GM19328 (cell line): ENCODE measurements around the gene TTLL8.

Source experiments
- ATAC-seq: cut with Tn5 transposase; IDR thresholded peaks from one replicate; pipeline ENCODE4 v1.9.1; 2021; ENCODE audit warnings: mild to moderate bottlenecking, moderate library complexity; ENCODE audit not compliant: unreplicated experiment

Gene TTLL8

DNA sequence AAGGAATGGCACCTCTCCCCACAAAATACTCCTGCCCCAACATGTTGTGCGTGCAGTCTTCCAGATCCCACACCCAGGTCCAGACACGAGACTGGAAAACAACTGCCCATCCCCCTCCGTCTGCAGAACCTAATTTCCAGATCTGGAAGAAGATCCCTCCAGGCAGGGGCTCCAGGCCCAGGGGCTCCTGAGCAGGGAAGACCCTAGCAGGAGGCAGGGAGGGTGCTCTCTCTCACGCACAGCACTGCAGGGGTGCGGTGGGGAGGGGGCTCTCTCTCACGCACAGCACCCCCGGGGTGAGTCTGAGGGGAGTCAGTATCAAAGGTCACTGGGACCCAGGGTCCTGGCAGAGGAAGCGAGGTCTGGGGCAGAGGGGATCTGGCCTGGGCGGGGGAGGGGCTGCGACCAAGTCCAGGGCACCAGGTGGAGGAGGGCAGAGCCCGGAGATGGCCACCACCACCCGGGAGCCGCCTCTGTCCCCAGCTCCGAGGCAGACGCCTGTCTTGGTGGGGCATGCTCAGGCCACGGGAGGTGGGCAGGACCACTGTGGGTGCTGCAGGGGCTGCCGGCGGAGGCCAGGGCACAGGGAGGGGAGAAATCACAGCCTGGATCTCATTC is 25.5 kb upstream of the TTLL8 start:
- no peak for ATAC-seq

DNA sequence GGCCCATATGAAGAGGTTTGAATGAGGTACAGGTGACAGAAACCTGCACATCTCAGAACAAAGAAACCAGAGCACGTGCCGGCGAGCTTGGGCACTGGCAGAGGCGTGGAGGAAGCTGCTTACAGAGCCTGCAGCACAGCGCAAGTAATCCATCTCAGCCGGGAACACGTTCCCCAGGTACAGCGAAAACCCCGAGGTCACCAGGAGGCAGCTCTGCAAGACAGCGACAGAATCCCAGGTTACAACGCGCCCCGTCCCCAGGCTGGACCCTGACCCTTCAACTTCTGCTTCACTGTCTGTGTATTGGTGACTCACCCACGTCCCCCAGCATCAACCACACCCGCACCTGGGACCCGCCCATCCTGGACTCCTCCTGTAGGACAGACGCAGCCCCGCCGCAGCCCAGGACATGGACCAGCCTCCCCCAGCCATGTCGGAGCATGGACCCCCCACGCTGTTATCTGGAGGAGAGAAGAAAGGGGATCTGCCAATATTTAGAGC is 24.9 kb upstream of the TTLL8 start:
- no peak for ATAC-seq

DNA sequence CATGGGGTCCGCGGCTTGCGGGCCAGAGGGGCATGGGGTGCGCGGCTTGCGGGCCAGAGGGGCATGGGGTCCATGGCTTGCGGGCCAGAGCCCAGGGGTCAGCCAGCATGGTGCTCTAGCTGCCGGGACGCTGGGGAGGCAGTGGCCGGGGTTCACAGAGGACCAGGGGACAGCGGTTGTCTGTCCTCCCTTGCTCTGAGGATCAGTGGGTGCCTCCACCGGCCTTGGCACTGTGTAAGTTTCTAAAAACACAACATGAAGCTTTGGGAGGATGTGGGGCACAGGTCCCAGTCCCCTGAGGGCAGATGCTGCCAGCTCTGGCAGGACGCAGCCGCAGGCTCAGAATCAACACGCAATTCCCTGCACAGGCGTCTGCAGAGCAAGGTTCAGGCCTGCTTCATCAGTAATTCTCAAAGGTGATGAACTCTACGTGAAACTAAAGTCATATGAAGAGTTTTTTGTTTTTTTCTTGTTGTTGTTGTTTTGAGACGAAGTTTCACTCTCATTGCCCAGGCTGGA is 24.2 kb upstream of the TTLL8 start:
- ATAC-seq: no peak

DNA sequence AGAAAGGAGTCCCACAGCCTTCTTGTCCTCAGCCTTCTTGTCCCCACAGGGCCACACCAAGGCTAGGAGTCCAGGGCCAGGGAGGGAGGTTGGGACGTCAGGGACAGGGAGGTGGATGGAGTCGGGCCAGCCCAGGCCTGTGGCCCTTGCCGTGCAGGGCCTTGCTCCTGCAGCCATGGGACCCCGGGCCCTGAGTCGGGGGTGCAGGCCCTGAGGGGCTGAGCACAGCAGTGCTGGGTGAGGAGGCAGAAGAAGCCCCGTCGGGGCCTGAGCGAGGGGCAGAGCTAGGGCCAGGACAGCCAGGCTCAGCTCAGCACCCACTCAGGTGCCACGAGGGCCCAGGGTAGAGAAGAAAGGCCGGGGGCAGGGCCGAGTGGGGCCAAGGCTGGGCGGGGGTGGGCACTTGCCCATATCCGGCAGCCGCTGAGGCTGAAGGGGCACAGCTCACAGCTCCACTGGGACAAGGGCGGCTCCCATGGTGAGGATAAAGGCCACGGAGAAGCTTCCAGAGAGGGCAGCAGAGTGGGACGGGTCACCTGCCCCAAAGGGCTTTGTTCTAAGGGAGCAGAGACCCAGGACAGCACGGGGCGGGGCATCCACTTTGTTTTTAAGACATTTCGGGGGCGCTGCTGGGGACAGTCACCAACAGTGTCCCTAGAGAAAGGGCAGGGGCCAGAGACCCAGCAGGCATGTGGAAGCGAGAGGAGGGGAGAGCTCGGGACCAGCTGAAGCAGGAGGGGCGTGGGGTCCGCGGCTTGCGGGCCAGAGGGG is 23.5 kb upstream of the TTLL8 start:
- no peak for ATAC-seq

DNA sequence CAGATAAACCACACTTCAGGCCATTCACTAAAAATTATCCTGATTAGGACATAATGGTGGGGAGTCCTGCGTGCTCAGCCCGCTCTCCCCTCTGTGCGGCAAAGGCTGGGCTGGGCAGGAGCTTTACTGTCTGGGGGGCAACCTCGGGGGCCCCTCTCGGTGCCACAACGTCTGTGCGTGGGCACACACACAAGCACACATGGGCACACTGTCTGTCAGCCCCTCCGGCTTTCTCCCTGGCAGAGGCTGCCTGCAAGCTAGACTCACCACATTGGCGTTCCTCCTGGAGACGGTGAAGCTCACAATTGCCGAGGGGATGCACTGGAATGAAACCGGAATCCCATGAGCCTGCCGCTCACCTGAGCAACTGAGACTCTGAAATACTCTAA is 22.0 kb upstream of the TTLL8 start:
- ATAC-seq: no peak

DNA sequence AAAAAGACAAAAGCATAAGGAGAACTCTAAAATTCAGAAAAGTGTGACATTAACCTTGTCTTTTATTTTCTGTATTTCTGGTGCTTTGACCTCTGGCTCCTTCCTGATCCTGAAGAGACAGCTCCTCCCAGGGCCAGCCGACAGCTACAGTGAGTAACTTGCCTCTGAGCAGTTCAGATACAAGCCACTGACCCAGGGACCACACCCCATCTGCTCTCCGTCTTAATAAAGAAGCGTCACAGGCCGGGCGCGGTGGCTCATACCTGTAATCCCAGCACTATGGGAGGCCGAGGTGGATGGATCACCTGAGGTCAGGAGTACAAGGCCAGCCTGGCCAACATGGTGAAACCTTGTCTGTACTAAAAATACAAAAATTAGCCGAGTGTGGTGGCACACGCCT is 20.7 kb upstream of the TTLL8 start:
- ATAC-seq: no peak

DNA sequence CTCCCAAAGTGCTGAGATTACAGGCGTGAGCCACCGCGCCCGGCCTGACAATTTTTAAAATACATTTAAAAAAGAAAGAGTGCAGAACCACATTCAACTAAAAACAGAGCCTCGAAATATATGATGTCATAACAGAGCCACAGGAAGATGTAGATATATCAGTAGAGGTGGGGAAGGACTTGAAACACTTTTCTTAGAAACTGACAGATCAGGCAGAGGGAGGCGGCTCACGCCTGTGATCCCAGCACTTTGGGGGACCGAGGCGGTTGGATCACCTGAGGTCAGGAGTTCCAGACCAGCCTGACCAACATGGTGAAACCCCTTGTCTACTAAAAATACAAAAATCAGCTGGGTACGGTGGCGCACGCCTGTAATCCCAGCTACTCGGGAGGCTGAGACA is 20.1 kb upstream of the TTLL8 start:
- no peak for ATAC-seq

DNA sequence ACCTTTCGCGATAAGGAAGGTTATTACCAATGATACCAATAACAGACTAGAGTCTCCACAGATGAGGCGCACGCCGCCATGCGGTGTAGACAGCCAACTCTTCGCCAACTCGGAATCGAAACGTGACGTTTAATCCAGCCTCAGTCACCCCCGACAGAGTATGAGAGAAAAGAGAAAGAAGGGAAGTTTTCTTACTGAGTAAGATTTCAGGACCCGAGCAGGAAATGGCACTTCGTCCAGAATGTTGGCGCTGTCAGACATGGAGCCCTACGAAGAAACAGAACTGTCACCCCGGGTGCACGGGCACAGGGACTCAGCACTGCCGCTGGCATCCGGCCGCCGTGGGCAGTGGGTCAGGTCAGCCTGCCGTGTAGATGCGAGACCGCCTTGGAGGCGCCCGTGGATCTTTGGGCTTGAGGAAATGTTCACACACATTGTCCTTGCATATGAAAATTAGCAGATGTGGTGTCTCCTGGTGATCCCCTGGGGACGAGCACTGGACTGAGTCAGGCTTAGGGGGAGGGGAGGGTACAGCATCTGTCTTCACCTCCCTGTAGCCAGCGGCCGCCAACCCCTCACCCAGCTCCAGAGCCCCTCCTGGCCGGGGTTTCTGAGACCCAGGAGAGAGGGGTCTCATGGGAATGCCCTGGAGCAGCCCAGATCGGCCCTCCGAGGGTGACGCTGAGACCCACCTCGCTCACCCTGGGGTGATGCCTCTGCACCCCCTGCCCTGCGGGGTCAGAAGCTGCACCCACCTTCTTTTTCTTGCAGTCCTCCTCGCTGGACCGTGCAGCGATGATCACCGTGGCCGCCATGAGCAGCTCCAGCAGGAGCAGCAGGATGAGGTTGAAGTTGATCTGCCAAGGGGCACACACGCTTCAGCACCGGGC is 18.8 kb upstream of the TTLL8 start:
- ATAC-seq: no peak

DNA sequence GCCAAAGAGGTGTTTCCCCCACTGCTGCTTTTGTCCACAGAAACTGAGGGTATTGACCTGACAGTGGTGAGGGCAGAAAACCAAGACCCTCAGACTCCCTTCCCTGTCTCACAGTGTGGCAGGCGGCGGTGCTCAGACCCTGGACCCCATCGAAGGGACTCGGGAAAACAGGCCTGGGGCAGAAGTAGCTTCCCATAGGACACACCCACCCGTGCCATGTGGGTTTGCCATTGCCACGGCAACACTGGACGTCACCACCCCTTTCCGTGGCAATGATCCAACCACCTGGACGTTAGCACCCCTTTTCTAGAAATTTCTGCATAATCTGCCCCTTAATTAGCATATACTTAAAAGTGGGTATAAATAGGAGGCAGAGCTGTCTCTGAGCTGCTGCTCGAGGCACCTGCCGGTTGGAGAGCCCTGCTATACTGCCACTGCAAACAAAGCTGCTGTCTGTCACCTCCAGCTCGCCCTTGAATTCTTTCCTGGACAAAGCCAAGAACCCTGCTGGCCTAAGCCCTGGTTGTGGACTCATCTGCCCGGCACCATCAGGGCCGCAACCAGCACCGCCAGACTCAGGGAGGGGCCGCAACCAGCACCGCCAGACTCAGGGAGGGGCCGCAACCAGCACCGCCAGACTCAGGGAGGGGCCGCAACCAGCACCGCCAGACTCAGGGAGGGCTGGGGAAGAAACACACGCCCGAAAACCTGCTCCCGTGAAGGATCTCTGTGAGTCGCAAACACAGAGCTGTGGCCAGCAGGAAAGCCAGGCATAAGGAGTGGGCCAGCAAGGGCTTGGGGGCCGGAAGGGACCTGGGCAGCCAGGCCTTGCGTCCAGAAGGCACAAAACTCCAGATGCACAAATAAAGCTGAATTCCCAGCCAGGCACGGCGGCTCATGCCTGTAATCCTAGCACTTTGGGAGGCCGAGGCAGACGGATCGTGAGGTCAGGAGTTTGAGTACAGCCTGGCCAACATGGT is 16.7 kb upstream of the TTLL8 start:
- no peak for ATAC-seq

DNA sequence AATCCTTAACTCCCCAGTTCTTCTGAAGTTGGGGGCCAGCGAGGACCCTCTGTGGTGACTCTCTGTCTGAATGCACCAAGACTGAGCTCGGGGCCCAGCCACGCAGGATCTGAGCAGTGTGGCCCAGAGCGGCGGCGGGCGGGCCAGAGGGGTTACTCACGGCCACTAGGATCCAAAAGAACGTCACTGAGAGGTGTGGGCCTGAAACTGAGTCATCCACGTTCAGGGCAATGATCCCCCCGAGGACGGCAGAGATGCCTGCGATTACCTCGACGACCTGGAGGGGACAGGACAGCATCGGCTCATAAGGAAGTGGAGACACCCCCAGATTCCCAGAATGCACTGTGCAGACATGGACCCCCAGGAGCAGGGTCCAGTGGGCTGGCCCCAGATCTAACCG is 16.0 kb upstream of the TTLL8 start:
- no peak for ATAC-seq

DNA sequence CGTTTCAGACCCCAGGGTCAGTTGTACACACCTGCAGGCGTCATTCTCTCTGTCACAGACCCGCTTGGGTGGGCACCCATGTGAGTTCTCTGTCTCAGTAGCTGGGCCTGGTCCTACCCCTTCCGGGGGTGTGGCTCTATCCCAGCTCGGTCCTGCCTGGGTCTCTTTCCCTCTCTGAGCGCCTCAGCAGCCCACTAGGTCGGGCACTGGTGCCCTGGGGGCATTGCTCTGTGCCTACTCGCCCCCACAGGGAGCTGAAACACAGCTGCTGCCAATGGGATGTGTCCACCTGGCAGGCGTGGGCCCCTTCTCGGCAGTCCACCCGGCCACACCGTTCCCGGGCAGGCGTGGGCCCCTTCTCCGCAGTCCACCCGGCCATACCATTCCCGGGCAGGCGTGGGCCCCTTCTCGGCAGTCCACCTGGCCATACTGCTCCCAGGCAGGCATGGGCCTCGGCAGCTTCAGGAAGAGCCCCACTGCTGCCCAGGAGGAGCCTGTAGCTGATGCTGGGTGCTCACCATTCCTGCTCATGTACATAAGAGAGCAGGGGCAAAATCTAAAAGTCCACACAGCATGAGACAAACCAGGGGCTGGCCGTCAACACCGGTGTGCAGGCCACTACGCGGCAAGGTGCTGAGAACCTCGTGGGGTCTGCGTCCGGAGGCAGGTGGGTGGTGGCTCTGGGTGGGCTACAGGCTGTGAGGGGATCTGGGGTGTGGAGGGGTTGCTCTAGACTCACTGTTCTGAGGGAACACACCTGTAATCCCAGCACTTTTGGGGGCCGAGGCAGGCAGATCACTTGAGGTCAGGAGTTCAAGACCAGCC is 14.8 kb upstream of the TTLL8 start:
- no peak for ATAC-seq

DNA sequence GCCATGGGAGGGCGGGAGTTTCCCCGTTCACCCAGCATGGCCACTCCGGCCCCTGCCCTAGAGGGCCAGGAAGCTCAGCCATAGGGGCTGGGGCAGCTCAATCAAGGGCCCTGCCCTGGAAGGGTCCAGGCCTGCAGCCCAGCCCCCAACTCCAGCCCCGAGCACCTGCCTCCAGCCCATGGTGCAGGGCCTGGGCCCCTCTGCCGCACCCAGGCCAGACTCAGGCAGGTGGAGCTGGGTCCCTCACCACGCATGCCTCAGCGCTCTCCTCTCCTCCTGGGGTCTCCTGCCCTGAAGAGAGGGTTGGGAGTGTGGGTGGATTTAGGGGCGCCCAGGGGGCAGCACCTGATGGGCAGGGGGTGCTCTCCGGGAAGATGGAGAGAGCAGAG is 14.1 kb upstream of the TTLL8 start:
- no peak for ATAC-seq

DNA sequence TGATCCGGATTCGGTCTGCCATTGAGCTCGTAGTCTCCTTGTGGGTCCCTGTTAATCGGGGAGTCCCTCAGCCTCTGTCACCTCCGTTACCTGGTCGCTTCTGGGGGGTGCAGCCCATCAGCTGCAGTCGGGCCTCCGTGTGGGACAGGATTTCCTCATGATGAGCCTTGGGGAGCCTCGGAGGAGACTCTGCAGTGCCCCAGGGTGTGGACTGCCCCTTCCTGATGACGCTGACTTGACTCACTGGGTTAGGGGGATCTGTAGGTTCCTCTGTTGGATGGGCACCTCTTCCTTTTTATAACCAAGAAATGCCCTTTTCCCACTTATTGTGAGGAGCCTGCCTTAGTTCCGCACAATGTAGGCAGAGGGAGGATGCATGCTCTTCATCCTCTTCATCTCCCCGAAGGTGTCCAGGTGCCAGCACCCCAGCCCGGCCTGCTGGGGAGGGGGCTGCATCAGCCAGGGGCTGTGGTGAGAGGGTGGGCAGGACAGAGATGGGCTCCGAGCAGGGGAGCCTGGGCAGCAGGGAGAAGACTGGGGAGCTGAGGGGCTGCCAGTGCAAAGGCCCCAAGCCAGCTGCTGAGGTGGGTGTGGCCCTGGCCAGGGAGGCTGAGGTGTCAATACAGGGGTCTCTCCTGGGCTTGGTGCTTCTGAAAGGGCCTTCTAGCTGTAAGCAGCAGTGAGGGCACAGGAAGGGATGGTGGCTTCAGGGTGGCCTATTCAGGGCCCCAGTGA is 13.5 kb upstream of the TTLL8 start:
- ATAC-seq: no peak

DNA sequence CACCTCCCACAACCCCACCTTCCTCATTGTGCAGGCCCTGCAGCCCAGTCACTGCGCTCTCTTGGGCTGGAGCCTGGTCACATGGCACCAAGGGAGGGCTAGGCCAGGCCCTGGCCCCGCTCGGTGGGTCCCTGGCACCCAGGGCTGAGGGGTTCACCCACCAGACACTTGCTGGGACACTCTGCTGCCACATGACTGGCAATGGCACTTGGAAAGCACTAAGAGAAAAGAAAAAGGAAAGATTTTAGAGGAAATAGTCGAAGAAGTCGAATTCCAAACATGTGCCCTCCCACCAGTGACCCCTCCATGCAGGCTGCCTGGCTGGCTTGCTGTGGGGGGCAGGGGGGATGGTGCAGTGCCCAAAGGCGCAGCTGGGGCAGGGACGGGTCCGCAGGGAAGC is 12.3 kb upstream of the TTLL8 start:
- ATAC-seq: no peak

DNA sequence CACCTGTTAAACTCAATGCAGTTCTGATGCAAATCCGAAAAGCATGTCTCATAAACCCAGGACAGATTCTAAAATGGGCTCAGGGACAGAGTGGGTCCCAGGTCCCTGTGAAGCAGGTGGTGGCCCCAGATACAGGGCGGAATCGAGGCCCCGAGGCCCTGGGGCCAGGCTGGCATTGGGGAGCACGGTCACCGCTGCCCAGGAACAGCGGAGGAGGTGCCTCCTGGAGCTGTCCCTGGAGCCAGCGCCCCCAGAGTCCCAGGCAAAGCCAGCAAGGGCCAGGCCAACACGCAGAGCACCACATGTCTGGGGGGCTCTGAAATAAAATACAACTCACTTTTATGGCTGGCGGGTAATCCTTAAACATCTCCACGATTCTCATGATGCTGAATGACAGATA is 10.0 kb upstream of the TTLL8 start:
- ATAC-seq: no peak

DNA sequence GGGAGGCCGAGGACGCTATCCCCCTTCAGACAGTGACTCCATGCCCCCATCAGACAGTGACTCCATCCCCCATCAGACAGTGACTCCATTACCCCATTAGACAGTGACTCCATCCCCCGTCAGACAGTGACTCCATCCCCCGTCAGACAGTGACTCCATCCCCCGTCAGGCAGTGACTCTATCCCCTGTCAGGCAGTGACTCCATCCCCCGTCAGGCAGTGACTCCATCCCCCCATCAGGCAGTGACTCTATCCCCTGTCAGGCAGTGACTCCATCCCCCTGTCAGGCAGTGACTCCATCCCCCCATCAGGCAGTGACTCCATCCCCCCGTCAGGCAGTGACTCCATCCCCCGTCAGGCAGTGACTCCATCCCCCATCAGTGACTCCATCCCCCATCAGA is 9.1 kb upstream of the TTLL8 start:
- ATAC-seq: no peak

DNA sequence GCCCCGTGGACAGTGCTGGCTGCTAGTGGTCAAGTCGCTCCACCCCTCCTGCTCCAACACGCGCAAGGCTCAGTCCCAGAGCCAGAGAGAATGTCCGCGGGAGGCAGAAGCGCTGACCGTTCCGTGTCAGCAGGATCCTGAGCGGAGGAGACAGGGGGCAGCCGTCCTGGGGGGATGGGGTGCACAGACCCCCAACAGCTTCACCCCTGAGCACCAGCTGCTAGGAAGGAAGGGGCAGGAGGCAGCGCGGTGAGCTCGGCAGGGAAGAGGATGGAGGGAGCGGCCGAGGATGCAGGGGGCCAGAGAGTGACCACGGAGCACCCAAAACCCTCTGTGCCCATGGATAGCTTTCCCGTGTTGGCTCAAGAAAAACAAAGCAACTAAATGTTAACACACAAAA is 6.4 kb upstream of the TTLL8 start:
- no peak for ATAC-seq

DNA sequence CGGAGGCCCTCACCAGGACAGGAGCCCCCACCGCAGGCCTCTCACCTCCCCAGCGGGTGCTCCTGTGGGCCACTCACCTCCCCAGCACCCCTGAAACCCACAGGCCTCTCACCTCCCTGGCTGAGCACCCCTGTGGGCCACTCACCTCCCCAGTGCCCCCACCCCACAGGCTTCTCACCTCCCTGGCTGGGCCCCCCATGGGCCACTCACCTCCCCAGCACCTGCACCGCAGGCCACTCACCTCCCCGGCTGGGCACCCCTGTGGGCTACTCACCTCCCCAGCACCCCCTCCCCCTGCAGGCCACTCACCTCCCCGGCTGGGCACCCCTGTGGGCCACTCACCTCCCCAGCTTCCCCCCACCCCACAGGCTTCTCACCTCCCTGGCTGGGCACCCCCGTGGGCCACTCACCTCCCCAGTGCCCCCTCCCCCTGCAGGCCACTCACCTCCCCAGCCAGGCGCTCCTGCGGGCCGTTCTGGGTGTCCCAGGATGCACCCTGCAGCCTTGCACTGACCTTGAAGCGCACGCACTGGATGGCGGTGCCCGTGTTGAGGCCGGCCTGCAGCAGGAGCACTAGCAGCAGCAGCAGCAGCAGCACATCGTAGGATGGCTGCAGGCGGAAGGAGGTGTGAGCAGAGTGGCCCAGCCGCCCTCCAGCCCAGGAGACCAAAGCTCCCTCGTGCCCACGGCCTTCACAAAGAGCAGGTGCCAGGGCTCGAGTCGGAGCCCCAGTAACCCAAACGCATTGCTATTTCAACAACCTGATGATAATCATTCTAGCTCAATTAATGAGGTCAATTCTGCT is 5.7 kb upstream of the TTLL8 start:
- no peak for ATAC-seq
